Measurements from ENCODE around the gene EPHB1. TPM values are rescaled to one million over a fixed set of nuclear protein-coding genes. Genes with fewer than 3 reads are reported as not detected.

EPHB1 gene
- total and polyA plus RNA-seq, 2 experiments from 2014 or later: 0.43 to 0.81 TPM

- 92 to 95% methylated on average over 2 of the region's 2 CpGs for WGBS, 2 experiments (ENCODE audit: low coverage in 1 of 2, low lambda C conversion rate in 2 of 2, missing lambda C conversion rate in 2 of 2)
- Histone ChIP-seq H3F3A (ENCODE audit: insufficient read depth) (no peaks in the 10 kb centered on the region), H3K36me3 (ENCODE audit: low read depth) (no peaks in the 10 kb centered on the region), H3K9me3 (ENCODE audit: low read depth) (no peaks in the 10 kb centered on the region), H3K4me1 (ENCODE audit: insufficient read depth) (no peaks in the 10 kb centered on the region), H3K9ac (no peak overlapping the region), H3K9me2 (ENCODE audit: insufficient read depth) (no peaks in the 10 kb centered on the region), H3K4me2 (ENCODE audit: unreplicated experiment) (no peak overlapping the region), H3K27me3 (replicated peaks; ENCODE audit: insufficient read depth) (no peaks in the 10 kb centered on the region), H3K79me2 (ENCODE audit: insufficient read depth) (no peaks in the 10 kb centered on the region), H3K27ac (no peak overlapping the region), H3K4me3 (no peak overlapping the region), H2AFZ (no peak overlapping the region), H4K20me1 (ENCODE audit: insufficient read depth) (no peaks in the 10 kb centered on the region)
- in situ Hi-C loops (cut with MboI): no loop called here
- peak; percentile 13 for DNase-seq
- TF ChIP-seq EZH2 (IDR thresholded peaks at IDR 0.05; ENCODE audit: insufficient read depth, poor library complexity, severe bottlenecking) (no peak), EZH2phosphoT487 (IDR thresholded peaks at IDR 0.05; ENCODE audit: insufficient read depth, low read depth) (no peak)
Observed at GRCh38 chr3:134751831-134752230, 43.2 kb upstream of the EPHB1 start.

GRCh38 chr3:134752761-134753461 is 42.1 kb upstream of the EPHB1 start:
- Histone ChIP-seq H3K4me2 (ENCODE audit: unreplicated experiment) (no peak overlapping the region), H3K9me3 (ENCODE audit: low read depth) (no peaks in the 10 kb centered on the region), H4K20me1 (ENCODE audit: insufficient read depth) (no peaks in the 10 kb centered on the region), H3K27me3 (replicated peaks; ENCODE audit: insufficient read depth) (0 out of 2 replicates have a peak, but pooled peaks cover 4% of the 10 kb centered on the region), H3K27ac (no peak overlapping the region), H3F3A (ENCODE audit: insufficient read depth) (no peaks in the 10 kb centered on the region), H3K36me3 (ENCODE audit: low read depth) (no peaks in the 10 kb centered on the region), H3K79me2 (ENCODE audit: insufficient read depth) (no peaks in the 10 kb centered on the region), H3K4me3 (no peak overlapping the region), H2AFZ (no peak overlapping the region), H3K4me1 (ENCODE audit: insufficient read depth) (no peaks in the 10 kb centered on the region), H3K9ac (no peak overlapping the region), H3K9me2 (ENCODE audit: insufficient read depth) (no peaks in the 10 kb centered on the region)
- TF ChIP-seq EZH2phosphoT487 (IDR thresholded peaks at IDR 0.05; ENCODE audit: insufficient read depth, low read depth): no peak
- TF ChIP-seq EZH2 (IDR thresholded peaks at IDR 0.05; ENCODE audit: insufficient read depth, poor library complexity, severe bottlenecking): no peak
- in situ Hi-C loops (cut with MboI): no loop called here
- 85 to 88% methylated on average over 9 of the region's 9 CpGs for WGBS, 2 experiments (ENCODE audit: low coverage in 1 of 2, low lambda C conversion rate in 2 of 2, missing lambda C conversion rate in 2 of 2)
- no peak for DNase-seq

GRCh38 chr3:134753999-134754742 is 40.9 kb upstream of the EPHB1 start:
- H3K9me2 ChIP-seq (ENCODE audit: insufficient read depth): no peaks in the 10 kb centered on the region
- WGBS, 2 experiments (ENCODE audit: low coverage in 1 of 2, low lambda C conversion rate in 2 of 2, missing lambda C conversion rate in 2 of 2): 59 to 61% methylated on average over 6 of the region's 6 CpGs
- H3F3A ChIP-seq (ENCODE audit: insufficient read depth): no peaks in the 10 kb centered on the region
- no peak overlapping the region for H3K4me3 ChIP-seq
- H3K27me3 ChIP-seq (replicated peaks; ENCODE audit: insufficient read depth): 0 out of 2 replicates have a peak, but pooled peaks cover 4% of the 10 kb centered on the region
- no peak overlapping the region for H2AFZ ChIP-seq
- H3K4me1 ChIP-seq (ENCODE audit: insufficient read depth): no peaks in the 10 kb centered on the region
- TF ChIP-seq EZH2 (IDR thresholded peaks at IDR 0.05; ENCODE audit: insufficient read depth, poor library complexity, severe bottlenecking) (no peak), EZH2phosphoT487 (IDR thresholded peaks at IDR 0.05; ENCODE audit: insufficient read depth, low read depth) (no peak)
- H3K4me2 ChIP-seq (ENCODE audit: unreplicated experiment): no peak overlapping the region
- H3K27ac ChIP-seq: no peak overlapping the region
- no peaks in the 10 kb centered on the region for H3K36me3 ChIP-seq (ENCODE audit: low read depth)
- no peaks in the 10 kb centered on the region for H3K79me2 ChIP-seq (ENCODE audit: insufficient read depth)
- in situ Hi-C loops (cut with MboI): no loop called here
- no peaks in the 10 kb centered on the region for H3K9me3 ChIP-seq (ENCODE audit: low read depth)
- peak; percentile 15 for DNase-seq
- H4K20me1 ChIP-seq (ENCODE audit: insufficient read depth): no peaks in the 10 kb centered on the region
- H3K9ac ChIP-seq: no peak overlapping the region

GRCh38 chr3:134754768-134755559 is 40.1 kb upstream of the EPHB1 start:
- TF ChIP-seq EZH2phosphoT487 (IDR thresholded peaks at IDR 0.05; ENCODE audit: insufficient read depth, low read depth) (no peak), EZH2 (IDR thresholded peaks at IDR 0.05; ENCODE audit: insufficient read depth, poor library complexity, severe bottlenecking) (no peak)
- no peaks in the 10 kb centered on the region for H3K9me2 ChIP-seq (ENCODE audit: insufficient read depth)
- H3K36me3 ChIP-seq (ENCODE audit: low read depth): no peaks in the 10 kb centered on the region
- H3K9ac ChIP-seq: no peak overlapping the region
- H3K9me3 ChIP-seq (ENCODE audit: low read depth): no peaks in the 10 kb centered on the region
- no peaks in the 10 kb centered on the region for H3K4me1 ChIP-seq (ENCODE audit: insufficient read depth)
- H3F3A ChIP-seq (ENCODE audit: insufficient read depth): no peaks in the 10 kb centered on the region
- H3K27me3 ChIP-seq (replicated peaks; ENCODE audit: insufficient read depth): 0 out of 2 replicates have a peak, but pooled peaks cover 4% of the 10 kb centered on the region
- DNase-seq: peak; percentile 70
- H3K4me3 ChIP-seq: no peak overlapping the region
- no peaks in the 10 kb centered on the region for H4K20me1 ChIP-seq (ENCODE audit: insufficient read depth)
- H3K4me2 ChIP-seq (ENCODE audit: unreplicated experiment): no peak overlapping the region
- WGBS, 2 experiments (ENCODE audit: low coverage in 1 of 2, low lambda C conversion rate in 2 of 2, missing lambda C conversion rate in 2 of 2): 41 to 47% methylated on average over 4 of the region's 4 CpGs
- H3K27ac ChIP-seq: no peak overlapping the region
- in situ Hi-C loops (cut with MboI): no loop called here
- H2AFZ ChIP-seq: no peak overlapping the region
- H3K79me2 ChIP-seq (ENCODE audit: insufficient read depth): no peaks in the 10 kb centered on the region
